DOHH2 (cell line): ENCODE results near the gene CTXN3.

Source experiments
- EZH2phosphoT487 ChIP-seq: fragments of 200-600 bp; sonication (generic); IDR thresholded peaks from 2 replicates; pipeline ENCODE4 v1.6.1; 2017; ENCODE audit warnings: borderline replicate concordance, mild to moderate bottlenecking, antibody characterized with exemption, low read length, moderate library complexity, mixed read lengths
- TF ChIP-seq, protein P1 (sequence below): fragments of 200-600 bp; sonication (generic); IDR thresholded peaks from one replicate; pipeline ENCODE4 v1.5.1; 2014; ENCODE audit warnings: antibody characterized with exemption, mild to moderate bottlenecking, low read depth, low read length; ENCODE audit not compliant: poor library complexity, severe bottlenecking

DNA sequence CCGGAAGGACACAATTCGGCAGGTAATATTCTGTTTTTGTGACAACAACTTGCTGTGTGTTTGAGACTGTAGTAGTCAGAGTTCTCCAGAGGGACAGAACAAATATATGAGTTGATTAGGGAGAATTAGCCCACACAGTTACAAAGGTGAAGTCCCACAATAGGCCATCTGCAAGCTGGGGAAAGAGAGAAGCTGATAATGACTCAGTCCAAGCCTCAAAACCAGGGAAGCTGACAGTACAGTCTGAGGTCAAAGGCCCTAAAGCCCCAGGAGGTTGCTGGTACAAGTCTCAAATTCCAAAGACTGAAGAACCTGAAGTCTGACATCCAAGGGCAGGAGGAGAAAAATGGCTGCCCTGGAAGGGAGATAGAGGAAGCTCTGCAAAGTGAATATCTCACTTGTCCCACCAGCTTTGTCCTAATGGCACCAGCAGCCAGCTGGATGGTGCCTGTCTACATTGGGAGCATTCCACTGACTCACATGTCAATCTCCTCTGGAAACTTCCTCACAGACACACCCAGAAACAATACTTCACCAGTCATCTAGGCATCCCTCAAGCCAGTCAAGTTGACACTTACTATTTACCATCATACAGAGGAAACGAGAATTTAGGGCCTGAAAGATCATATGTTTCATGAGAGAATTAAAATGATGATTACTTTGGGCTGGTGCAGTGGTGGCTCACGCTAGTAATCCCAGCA is 36.3 kb upstream of the CTXN3 start:
- TF ChIP-seq, protein P1, sequence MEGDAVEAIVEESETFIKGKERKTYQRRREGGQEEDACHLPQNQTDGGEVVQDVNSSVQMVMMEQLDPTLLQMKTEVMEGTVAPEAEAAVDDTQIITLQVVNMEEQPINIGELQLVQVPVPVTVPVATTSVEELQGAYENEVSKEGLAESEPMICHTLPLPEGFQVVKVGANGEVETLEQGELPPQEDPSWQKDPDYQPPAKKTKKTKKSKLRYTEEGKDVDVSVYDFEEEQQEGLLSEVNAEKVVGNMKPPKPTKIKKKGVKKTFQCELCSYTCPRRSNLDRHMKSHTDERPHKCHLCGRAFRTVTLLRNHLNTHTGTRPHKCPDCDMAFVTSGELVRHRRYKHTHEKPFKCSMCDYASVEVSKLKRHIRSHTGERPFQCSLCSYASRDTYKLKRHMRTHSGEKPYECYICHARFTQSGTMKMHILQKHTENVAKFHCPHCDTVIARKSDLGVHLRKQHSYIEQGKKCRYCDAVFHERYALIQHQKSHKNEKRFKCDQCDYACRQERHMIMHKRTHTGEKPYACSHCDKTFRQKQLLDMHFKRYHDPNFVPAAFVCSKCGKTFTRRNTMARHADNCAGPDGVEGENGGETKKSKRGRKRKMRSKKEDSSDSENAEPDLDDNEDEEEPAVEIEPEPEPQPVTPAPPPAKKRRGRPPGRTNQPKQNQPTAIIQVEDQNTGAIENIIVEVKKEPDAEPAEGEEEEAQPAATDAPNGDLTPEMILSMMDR: no peak
- TF ChIP-seq EZH2phosphoT487: no peak
